Stimulated activated CD4-positive, alpha-beta T cell treated with anti-CD3 and anti-CD28 coated beads, TNF-alpha, amount 100 ng/mL, for 4 hours (primary cell): Measurements from ENCODE around the gene ARL17B.
"Not testable (repeated sequence)": the region's sequence is repeated elsewhere in the genome, so short reads cannot be mapped to it uniquely, and the experiment has no call there.

ENCODE experiments used
- DNase-seq, 3 experiments: peaks; one replicate each; pipeline ENCODE4 v3.0.0-alpha.2; 2020; ENCODE audit warnings: low read depth in 3 of 3

Gene ARL17B

DNA sequence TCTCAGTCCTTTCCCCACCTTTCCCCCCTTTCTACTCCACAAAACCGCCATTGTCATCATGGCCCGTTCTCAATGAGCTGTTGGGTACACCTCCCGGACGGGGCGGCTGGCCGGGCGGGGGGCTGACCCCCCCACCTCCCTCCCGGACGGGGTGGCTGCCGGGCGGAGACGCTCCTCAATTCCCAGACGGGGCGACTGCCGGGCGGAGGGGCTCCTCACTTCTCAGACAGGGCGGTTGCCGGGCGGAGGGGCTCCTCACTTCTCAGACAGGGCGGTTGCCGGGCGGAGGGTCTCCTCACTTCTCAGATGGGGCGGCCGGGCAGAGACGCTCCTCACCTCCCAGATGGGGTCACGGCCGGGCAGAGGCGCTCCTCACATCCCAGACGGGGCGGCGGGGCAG is 108.8 kb downstream of the ARL17B start:
- DNase-seq: not testable (repeated sequence)

DNA sequence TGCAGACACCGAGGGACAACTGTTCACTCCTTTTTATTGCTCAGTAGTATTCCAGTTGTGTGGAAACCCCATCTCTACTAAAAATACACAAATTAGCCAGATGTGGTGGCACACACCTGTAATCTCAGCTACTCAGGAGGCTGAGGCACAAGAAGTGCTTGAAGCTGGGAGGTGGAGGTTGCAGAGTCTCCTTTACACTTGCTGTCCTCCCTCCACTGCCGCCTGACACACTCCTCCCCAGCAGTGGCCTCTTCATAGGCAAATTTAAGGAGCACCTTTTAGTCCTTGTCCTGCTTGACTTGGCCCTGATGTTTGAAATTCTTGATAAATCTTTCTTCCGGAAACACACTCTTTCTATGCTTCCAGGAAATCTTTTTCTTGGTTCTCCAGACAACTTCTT is 112.4 kb downstream of the ARL17B start:
- not testable (repeated sequence) for DNase-seq

DNA sequence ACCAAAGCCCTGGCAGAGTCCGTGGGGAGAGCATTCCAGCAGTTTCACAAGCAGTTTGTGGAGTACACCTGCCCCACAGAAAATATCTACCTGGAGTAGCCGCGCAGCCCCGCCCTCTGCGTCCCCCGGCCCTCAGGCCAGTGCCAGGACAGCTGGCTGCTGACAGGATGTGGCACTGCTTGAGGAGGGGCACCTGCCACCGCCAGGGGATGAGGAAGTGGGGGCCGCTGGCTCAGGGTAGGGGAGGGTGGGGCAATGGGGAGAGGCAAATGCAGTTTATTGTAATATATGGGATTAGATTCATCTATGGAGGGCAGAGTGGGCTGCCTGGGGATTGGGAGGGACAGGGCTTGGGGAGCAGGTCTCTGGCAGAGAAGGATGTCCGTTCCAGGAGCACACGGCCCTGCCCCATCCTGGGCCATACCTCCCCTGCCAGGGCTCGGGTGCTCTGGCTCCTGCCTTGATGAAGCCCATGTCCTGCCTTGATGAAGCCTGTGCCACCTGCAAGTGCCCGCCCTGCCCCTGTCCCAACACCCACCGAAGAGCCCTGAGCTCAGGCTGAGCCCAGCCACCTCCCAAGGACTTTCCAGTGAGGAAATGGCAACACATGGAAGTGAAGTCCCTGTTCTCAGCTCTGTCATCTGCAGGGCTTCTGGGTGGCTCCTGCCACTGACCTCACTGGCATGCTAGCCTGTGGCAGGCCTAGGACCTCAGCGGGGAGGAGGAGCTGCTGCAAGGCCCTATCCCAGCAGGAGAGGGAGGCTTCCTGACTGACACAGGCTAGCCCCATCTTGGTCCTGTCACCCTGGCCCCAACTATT is 116.4 kb downstream of the ARL17B start:
- DNase-seq: not testable (repeated sequence)

DNA sequence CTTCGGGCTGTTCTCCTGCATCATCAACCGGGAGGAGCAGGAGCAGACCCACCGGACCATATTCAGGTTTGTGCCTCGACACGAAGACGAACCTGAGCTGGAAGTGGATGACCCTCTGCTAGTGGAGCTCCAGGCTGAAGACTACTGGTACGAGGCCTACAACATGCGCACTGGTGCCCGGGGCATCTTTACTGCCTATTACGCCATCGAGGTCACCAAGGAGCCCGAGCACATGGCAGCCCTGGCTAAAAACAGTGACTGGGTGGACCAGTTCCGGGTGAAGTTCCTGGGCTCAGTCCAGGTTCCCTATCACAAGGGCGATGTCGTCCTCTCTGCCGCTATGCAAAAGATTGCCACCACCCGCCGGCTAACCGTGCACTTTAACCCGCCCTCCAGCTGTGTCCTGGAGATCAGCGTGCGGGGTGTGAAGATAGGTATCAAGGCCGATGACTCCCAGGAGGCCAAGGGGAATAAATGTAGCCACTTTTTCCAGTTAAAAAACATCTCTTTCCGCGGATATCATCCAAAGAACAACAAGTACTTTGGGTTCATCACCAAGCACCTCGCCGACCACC is 117.1 kb downstream of the ARL17B start:
- DNase-seq: not testable (repeated sequence)

DNA sequence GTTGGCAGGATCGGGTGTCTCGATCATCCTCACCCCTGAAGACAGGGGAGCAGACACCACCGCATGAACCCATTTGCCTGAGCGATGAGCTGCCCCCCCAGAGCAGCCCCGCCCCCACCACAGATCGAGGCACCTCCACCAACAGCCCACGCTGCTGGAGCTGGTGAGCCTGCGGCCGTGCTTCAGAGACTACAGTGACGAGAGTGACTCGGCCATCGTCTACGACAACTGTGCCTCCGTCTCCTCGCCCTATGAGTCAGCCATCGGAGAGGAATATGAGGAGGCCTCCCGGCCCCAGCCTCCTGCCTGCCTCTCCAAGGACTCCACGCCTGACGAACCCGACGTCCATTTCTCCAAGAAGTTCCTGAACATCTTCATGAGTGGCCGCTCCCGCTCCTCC is 117.6 kb downstream of the ARL17B start:
- not testable (repeated sequence) for DNase-seq

DNA sequence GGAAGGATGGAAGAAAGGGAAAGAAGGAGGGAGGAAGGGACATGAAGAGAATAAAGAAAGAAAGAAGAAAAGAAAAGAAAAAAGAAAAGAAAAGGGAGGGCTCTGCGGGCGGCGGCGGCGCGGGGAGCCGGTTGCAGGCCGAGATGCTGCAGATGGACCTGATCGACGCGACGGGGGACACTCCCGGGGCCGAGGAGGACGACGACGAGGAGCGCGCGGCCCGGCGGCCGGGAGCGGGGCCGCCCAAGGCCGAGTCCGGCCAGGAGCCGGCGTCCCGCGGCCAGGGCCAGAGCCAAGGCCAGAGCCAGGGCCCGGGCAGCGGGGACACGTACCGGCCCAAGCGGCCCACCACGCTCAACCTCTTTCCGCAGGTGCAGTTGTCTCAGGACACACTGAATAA is 118.1 kb downstream of the ARL17B start:
- DNase-seq: not testable (repeated sequence)

DNA sequence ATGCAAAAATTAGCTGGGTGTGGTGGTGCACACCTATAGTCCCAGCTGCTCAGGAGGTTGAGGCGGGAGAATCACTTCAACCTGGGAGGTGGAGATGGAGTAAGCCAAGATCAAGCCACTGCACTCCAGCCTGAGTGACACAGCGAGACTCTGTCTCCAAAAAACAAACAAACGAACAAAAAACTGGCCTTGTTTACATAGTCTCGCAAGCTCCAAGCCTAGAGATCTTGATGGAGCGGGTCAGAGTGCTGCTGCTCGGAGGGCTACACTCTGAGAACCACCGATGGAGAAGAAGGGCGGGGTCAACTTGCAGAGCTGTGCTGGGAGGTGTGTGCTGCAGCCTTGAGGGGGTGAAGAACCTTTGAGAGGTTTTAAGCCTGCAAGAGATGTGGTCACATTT is 130.2 kb downstream of the ARL17B start:
- not testable (repeated sequence) for DNase-seq

DNA sequence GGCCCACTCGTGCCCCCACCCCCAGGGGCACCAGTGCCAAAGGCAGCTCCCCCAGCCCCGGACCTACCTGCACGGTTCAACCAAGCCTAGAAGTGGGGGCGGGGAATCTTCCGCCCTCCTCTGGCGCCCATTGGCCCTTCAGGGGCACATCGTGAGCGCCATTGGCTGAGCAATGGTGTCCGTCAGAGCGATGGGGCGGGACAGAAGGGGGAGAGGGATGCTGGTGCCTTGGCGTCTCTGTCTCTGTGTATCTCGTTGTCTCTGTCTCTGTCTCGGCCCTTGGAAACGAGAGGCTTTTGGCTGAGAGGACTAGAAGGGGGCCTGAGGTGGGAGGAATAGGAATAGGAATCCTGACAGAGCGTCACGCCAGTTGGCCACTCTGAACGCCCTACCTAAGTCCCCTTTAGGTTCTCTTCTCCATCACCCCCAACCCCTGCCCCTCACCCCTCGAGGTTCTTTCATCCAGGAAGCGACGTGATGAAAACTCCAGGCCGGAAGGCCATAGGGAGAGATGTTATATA is 136.2 kb downstream of the ARL17B start:
- DNase-seq: peak; percentile 87 to 96 (median 88)

DNA sequence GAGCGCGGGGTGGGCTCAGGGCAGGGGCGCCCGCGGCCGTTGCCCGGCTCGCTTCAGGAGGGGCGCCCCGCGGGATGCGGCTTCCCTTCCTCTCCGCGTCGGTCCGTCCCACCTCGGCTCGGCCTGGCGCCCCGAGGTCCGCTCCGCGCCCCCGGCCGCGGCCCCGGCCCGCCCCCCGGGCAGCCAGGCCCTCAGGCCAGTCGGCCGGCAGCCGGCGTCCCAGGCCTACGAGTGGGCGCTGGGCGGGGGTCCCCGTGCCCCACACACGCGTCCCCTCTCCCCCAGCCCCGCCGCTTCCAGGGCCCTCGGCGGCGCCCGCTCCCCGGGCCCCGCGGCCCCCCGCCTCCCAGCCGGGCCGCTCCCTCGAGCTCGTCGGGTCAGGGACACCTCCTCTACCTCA is 136.7 kb downstream of the ARL17B start:
- DNase-seq: not testable (repeated sequence)
